D721Med (cell line): Measurements from ENCODE around the gene MAP7.

ENCODE experiments used
- DNase-seq: peaks from one replicate; pipeline ENCODE4 v3.0.0; 2011; ENCODE audit warnings: low spot score; ENCODE audit not compliant: insufficient read length
- FAIRE-seq: peaks from 2 replicates; lab custom pipeline; 2011; peaks lifted over from hg19 to GRCh38; lab: Jason Lieb, UNC
- CTCF ChIP-seq: IDR thresholded peaks from 2 replicates; pipeline ENCODE4 v1.5.1; 2012; ENCODE audit warnings: mild to moderate bottlenecking, control low read depth; ENCODE audit not compliant: insufficient read depth; ENCODE audit errors: missing control alignments

The MAP7 gene

GRCh38 chr6:136421537-136422158 is 128.6 kb downstream of the MAP7 start:
- no peak for TF ChIP-seq CTCF
- DNase-seq: no peak
- FAIRE-seq: no peak

GRCh38 chr6:136420853-136421252 is 129.4 kb downstream of the MAP7 start:
- no peak for TF ChIP-seq CTCF
- FAIRE-seq: no peak

GRCh38 chr6:136415351-136416007 is 134.7 kb downstream of the MAP7 start:
- DNase-seq (no peak), FAIRE-seq (no peak)
- no peak for TF ChIP-seq CTCF

More at GRCh38 chr6:136420853-136421252, 129.4 kb downstream of the MAP7 start:
- DNase-seq: no peak

GRCh38 chr6:136412410-136412809 is 137.8 kb downstream of the MAP7 start:
- FAIRE-seq (no peak), DNase-seq (no peak)
- no peak for TF ChIP-seq CTCF

- FAIRE-seq (no peak), DNase-seq (no peak)
- no peak for TF ChIP-seq CTCF
Observed at GRCh38 chr6:136411453-136412354, 138.5 kb downstream of the MAP7 start.

- FAIRE-seq: no peak
- DNase-seq: no peak
- TF ChIP-seq CTCF: no peak
Observed at GRCh38 chr6:136411025-136411325, 139.2 kb downstream of the MAP7 start.
